Keratinocyte (primary cell): ENCODE results near the gene DNAJC18. TPM values are rescaled to one million over a fixed set of nuclear protein-coding genes. Genes with fewer than 3 reads are reported as not detected.

ENCODE experiments used
- DNase-seq: peaks from one replicate; pipeline ENCODE4 v3.0.0-alpha.2; 2011; ENCODE audit warnings: low read depth, missing footprints, low spot score
- FAIRE-seq: peaks from 2 replicates; lab custom pipeline; 2011; peaks lifted over from hg19 to GRCh38; lab: Jason Lieb, UNC
- H2AFZ ChIP-seq: 2 replicates; pipeline ENCODE4 v1.6.0; 2012; ENCODE audit warnings: low read length, control low read depth, inconsistent platforms; ENCODE audit not compliant: control insufficient read depth
- H3K27ac ChIP-seq: 2 replicates; pipeline ENCODE4 v1.5.1; 2011; ENCODE audit warnings: low read length; ENCODE audit not compliant: control insufficient read depth, insufficient read depth
- H3K27me3 ChIP-seq: 3 replicates; pipeline ENCODE4 v1.6.0; 2011; ENCODE audit warnings: low read length; ENCODE audit not compliant: control insufficient read depth, insufficient read depth; ENCODE audit errors: extremely low read depth
- H3K36me3 ChIP-seq, 2 experiments: 2 replicates in 1 of 2; 3 replicates in 1 of 2; pipeline ENCODE4 v1.5.1; 2011; ENCODE audit warnings: low read length in 2 of 2, mild to moderate bottlenecking in 1 of 2; ENCODE audit not compliant: control insufficient read depth in 2 of 2, insufficient read depth in 2 of 2; ENCODE audit errors: extremely low read depth in 1 of 2
- H3K4me1 ChIP-seq: 3 replicates; pipeline ENCODE4 v1.5.1; 2011; ENCODE audit warnings: low read length; ENCODE audit not compliant: control insufficient read depth, insufficient read depth; ENCODE audit errors: extremely low read depth
- H3K4me2 ChIP-seq: 3 replicates; pipeline ENCODE4 v1.6.0; 2011; ENCODE audit warnings: low read depth, low read length; ENCODE audit not compliant: control insufficient read depth, insufficient read depth; ENCODE audit errors: extremely low read depth
- H3K4me3 ChIP-seq, 3 experiments: fragments of 200-600 bp in 1 of 3; sonication (generic) in 1 of 3; 2 replicates in 2 of 3; 3 replicates in 1 of 3; pipeline ENCODE4 v1.5.1; 2011 to 2016; ENCODE audit warnings: low read length in 3 of 3, mild to moderate bottlenecking in 3 of 3, control low read depth in 2 of 3, inconsistent platforms in 1 of 3, low read depth in 1 of 3, mixed read lengths in 1 of 3, mixed run types in 1 of 3, moderate library complexity in 1 of 3; ENCODE audit not compliant: control insufficient read depth in 2 of 3, insufficient read depth in 2 of 3; ENCODE audit errors: extremely low read depth in 1 of 3
- H3K79me2 ChIP-seq: 2 replicates; pipeline ENCODE4 v1.6.0; 2012; ENCODE audit warnings: low read length; ENCODE audit not compliant: control insufficient read depth, insufficient read depth
- H3K9ac ChIP-seq: 3 replicates; pipeline ENCODE4 v1.6.0; 2011; ENCODE audit warnings: low read length; ENCODE audit not compliant: control insufficient read depth, insufficient read depth; ENCODE audit errors: extremely low read depth
- H3K9me1 ChIP-seq: 3 replicates; pipeline ENCODE4 v1.6.0; 2011; ENCODE audit warnings: low read length; ENCODE audit not compliant: control insufficient read depth, insufficient read depth; ENCODE audit errors: extremely low read depth
- H3K9me3 ChIP-seq: 2 replicates; pipeline ENCODE4 v1.5.1; 2012; ENCODE audit warnings: low read depth, low read length; ENCODE audit not compliant: control insufficient read depth
- H4K20me1 ChIP-seq: 3 replicates; pipeline ENCODE4 v1.6.0; 2011; ENCODE audit warnings: low read length; ENCODE audit not compliant: control insufficient read depth, insufficient read depth; ENCODE audit errors: extremely low read depth
- EZH2 ChIP-seq: IDR thresholded peaks from one replicate; pipeline ENCODE4 v1.6.1; 2012; ENCODE audit warnings: inconsistent platforms, mild to moderate bottlenecking, low read length, moderate library complexity
- dilution Hi-C: fragments of 300-500 bp; cut with MboI; formaldehyde crosslinking; loops from one replicate; pipeline ENCODE4 v1.7.0; 2020; ENCODE audit warnings: low sequenced_read_pairs; ENCODE audit not compliant: extremely low pct_ligation_motif_present
- polyA plus RNA-seq, 5 experiments: library from polyadenylated mRNA; depleted of rRNA in 3 of 5; stranded (reverse) in 3 of 5; stranded (forward) in 1 of 5; unstranded in 1 of 5; fragments of >200 nt; gene quantifications; 1 replicate in 1 of 5; 2 replicates in 3 of 5; 3 replicates in 1 of 5; pipeline versions ENCODE4 v1.2.1 to v1.2.3, GENCODE V29; 2011 to 2012; ENCODE audit warnings: missing spikeins in 2 of 5, low read depth in 1 of 5, low replicate concordance in 1 of 5
- TF ChIP-seq, protein P1 (sequence below), 3 experiments: IDR thresholded peaks in 1 of 3; conservative IDR thresholded peaks in 1 of 3; optimal IDR thresholded peaks in 1 of 3; 2 replicates in 2 of 3; 3 replicates in 1 of 3; pipeline versions ENCODE3 to v1.5.1; 2011; ENCODE audit warnings: low read length in 3 of 3, mild to moderate bottlenecking in 3 of 3, moderate library complexity in 2 of 3, control low read depth in 1 of 3, inconsistent platforms in 1 of 3; ENCODE audit not compliant: insufficient read depth in 2 of 3; ENCODE audit errors: extremely low read depth in 1 of 3

The DNAJC18 gene
- polyA plus RNA-seq, 1 donor (not counting 4 experiments of a cell fraction or from before 2014, with no cell fraction given), result 6.6 TPM

DNA sequence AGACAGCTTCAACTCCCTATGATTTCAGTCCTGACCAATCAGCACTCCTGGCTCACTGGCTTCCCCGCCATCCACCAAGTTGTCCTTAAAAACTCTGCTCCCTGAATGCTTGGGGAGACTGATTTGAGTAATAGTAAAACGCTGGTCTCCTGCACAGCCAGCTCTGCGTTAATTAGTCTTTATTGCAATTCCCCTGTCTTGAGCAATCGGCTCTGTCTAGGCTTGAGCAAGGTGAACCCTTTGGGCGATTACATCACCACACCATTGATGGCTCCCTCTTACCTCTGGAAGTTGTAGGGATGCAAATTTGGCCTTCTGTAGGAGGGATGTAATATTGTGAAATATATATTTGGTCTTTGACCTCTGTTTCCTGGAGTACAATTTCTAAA, 53.3 kb downstream of the DNAJC18 start:
- dilution Hi-C loops, result no loop called here
- Histone ChIP-seq H3K4me2 (peak overlapping the region; percentile 76), H3K27me3 (no peaks in the 10 kb centered on the region), H2AFZ (no peak overlapping the region), H3K4me3 (no peak overlapping the region), H3K36me3 (no peaks in the 10 kb centered on the region), H3K9me3 (no peaks in the 10 kb centered on the region), H3K9me1 (no peaks in the 10 kb centered on the region), H4K20me1 (no peaks in the 10 kb centered on the region), H3K79me2 (no peaks in the 10 kb centered on the region), H3K9ac (no peak overlapping the region), H3K4me1 (peaks cover 30% of the 10 kb centered on the region), H3K27ac (peak overlapping the region; percentile 24)
- FAIRE-seq (no peak), DNase-seq (no peak)
- no peak for TF ChIP-seq EZH2
- TF ChIP-seq, protein P1, sequence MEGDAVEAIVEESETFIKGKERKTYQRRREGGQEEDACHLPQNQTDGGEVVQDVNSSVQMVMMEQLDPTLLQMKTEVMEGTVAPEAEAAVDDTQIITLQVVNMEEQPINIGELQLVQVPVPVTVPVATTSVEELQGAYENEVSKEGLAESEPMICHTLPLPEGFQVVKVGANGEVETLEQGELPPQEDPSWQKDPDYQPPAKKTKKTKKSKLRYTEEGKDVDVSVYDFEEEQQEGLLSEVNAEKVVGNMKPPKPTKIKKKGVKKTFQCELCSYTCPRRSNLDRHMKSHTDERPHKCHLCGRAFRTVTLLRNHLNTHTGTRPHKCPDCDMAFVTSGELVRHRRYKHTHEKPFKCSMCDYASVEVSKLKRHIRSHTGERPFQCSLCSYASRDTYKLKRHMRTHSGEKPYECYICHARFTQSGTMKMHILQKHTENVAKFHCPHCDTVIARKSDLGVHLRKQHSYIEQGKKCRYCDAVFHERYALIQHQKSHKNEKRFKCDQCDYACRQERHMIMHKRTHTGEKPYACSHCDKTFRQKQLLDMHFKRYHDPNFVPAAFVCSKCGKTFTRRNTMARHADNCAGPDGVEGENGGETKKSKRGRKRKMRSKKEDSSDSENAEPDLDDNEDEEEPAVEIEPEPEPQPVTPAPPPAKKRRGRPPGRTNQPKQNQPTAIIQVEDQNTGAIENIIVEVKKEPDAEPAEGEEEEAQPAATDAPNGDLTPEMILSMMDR (optimal IDR thresholded peaks at IDR 0.05 in 1 of 3, IDR thresholded peaks at IDR 0.05 in 1 of 3, conservative IDR thresholded peaks at IDR 0.05 in 1 of 3; ENCODE audit: extremely low read depth in 1 of 3, insufficient read depth in 2 of 3, low read length in 3 of 3), result no peak

DNA sequence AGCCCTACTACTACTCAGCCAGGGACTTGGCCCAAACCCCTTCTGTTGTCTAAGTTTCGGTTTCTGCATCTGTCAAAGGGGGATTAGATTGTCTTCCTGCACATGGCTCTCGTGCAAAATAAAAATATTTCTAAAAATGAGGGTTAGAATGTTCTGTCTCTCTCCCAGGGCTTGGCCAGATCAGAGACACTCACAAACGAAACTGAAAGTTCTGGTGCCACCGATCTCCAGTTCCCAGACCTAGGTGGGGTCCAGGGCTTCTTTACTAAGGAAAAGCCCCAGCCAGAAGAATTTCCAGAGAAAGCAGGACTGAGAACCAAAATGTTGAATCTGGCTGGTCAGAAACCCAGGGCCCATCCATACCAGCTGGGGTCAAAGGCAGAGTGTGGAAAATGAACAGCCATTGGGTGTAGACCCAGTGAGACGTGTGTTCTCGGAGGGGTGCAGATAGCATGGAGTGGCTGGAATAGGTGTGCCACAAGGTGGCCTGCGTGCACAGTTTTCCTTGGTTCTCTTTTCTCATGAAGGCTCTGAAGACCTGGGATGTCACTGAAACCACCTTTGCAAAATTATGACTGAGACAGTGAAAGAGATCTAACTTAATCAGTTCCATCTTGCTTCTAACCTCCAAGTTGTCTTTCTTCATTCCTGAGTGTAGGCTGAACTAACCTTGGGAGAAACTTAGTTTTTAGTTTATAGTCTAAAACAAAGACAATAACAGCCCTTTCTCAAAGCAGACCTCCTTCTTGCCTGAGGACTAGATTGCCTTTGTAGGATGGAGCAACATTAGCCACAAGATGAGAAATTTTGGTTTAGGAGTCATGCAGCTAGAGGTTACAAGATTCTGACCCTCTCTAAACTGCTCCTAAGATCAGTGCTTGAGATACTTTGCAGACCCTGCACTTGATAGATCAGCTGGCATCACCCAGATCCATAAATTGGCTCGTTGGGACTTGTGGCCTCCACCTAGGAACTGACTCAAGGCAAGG, 54.0 kb downstream of the DNAJC18 start:
- H3K4me1 ChIP-seq, result peaks cover 24% of the 10 kb centered on the region
- H3K9me1 ChIP-seq, result no peaks in the 10 kb centered on the region
- DNase-seq, result no peak
- H3K9me3 ChIP-seq, result no peaks in the 10 kb centered on the region
- H3K36me3 ChIP-seq, result no peaks in the 10 kb centered on the region
- H3K9ac ChIP-seq, result peak overlapping the region; percentile 16
- FAIRE-seq, result peak; percentile 44
- H3K4me3 ChIP-seq, result peak overlapping the region in 2 of 3 experiments; percentile 39
- H3K27me3 ChIP-seq, result no peaks in the 10 kb centered on the region
- TF ChIP-seq EZH2, result no peak
- TF ChIP-seq, protein P1 (optimal IDR thresholded peaks at IDR 0.05 in 1 of 3, IDR thresholded peaks at IDR 0.05 in 1 of 3, conservative IDR thresholded peaks at IDR 0.05 in 1 of 3; ENCODE audit: extremely low read depth in 1 of 3, insufficient read depth in 2 of 3, low read length in 3 of 3), result peak in 1 of 3 experiments; percentile 23
- H3K27ac ChIP-seq, result peak overlapping the region; percentile 24
- H3K79me2 ChIP-seq, result no peaks in the 10 kb centered on the region
- H4K20me1 ChIP-seq, result no peaks in the 10 kb centered on the region
- H2AFZ ChIP-seq, result peak overlapping the region; percentile 14
- peak overlapping the region; percentile 76 for H3K4me2 ChIP-seq
- dilution Hi-C loops, result no loop called here
